Peyer's patch (tissue), 4 donors: Measurements from ENCODE around the gene MTUS2. TPM values are rescaled to one million over a fixed set of nuclear protein-coding genes. Genes with fewer than 3 reads are reported as not detected.

Source experiments
- DNase-seq, 3 donors: peaks; one replicate each; pipeline ENCODE4 v3.0.0-alpha.2; 2017 to 2019
- H3K27ac ChIP-seq, 4 donors: fragments of 200-600 bp; sonication (generic); one replicate each; pipeline ENCODE4 v1.5.1; 2016 to 2019
- H3K27me3 ChIP-seq, 2 donors: fragments of 200-600 bp; sonication (generic); one replicate each; pipeline ENCODE4 v1.5.1; 2019
- H3K36me3 ChIP-seq, 3 donors: fragments of 200-600 bp; sonication (generic); one replicate each; pipeline ENCODE4 v1.5.1; 2016 to 2019
- H3K4me1 ChIP-seq, 4 donors: fragments of 200-600 bp; sonication (generic); one replicate each; pipeline ENCODE4 v1.5.1; 2016 to 2019
- H3K4me3 ChIP-seq, 4 donors: fragments of 200-600 bp; sonication (generic); 1 replicate in 3 of 4; 2 replicates in 1 of 4; pipeline ENCODE4 v1.5.1; 2016 to 2019; ENCODE audit warnings: mild to moderate bottlenecking in 1 of 4
- H3K9me3 ChIP-seq, 4 donors: fragments of 200-600 bp; sonication (generic); one replicate each; pipeline ENCODE4 v1.5.1; 2016 to 2019; ENCODE audit warnings: mild to moderate bottlenecking in 1 of 4
- CTCF ChIP-seq, 6 experiments: fragments of 450-650 bp in 4 of 6; fragments of 200-600 bp in 2 of 6; sonication (generic) in 1 of 6; IDR thresholded peaks; one replicate each; pipeline ENCODE4 v1.5.1; 2017 to 2019; ENCODE audit warnings: antibody characterized with exemption in 6 of 6, mild to moderate bottlenecking in 3 of 6, moderate library complexity in 1 of 6
- POLR2A ChIP-seq, 2 donors: fragments of 450-650 bp; IDR thresholded peaks; one replicate each; pipeline ENCODE4 v1.5.1; 2017; ENCODE audit warnings: antibody characterized with exemption in 2 of 2, mild to moderate bottlenecking in 2 of 2, moderate library complexity in 2 of 2
- total RNA-seq, 4 donors: library from RNA; depleted of rRNA; stranded (reverse); fragments of >200 nt; gene quantifications; one replicate each; pipeline ENCODE4 v1.1.0, GENCODE V29; 2016

MTUS2 gene
- total RNA-seq, 4 donors from 2014 or later = 0.13 to 0.28 (median 0.18) TPM; not detected in 1

- no peaks in the 10 kb centered on the region for H3K9me3 ChIP-seq
- DNase-seq = no peak
- H3K36me3 ChIP-seq = no peaks in the 10 kb centered on the region
- TF ChIP-seq CTCF (IDR thresholded peaks at IDR 0.05) = no peak
- TF ChIP-seq POLR2A (IDR thresholded peaks at IDR 0.05) = no peak
- H3K27ac ChIP-seq = no peak overlapping the region
- H3K27me3 ChIP-seq = no peaks in the 10 kb centered on the region
- no peak overlapping the region for H3K4me3 ChIP-seq
- no peaks in the 10 kb centered on the region for H3K4me1 ChIP-seq
These were observed 663.5 kb downstream of the MTUS2 start for GRCh38 chr13:29483623-29484022.

- TF ChIP-seq CTCF (IDR thresholded peaks at IDR 0.05) (no peak), POLR2A (IDR thresholded peaks at IDR 0.05) (no peak)
- Histone ChIP-seq H3K27ac (no peak overlapping the region), H3K4me3 (no peak overlapping the region), H3K36me3 (no peaks in the 10 kb centered on the region), H3K9me3 (no peaks in the 10 kb centered on the region), H3K4me1 (no peaks in the 10 kb centered on the region), H3K27me3 (no peaks in the 10 kb centered on the region)
- no peak for DNase-seq
These were observed 664.1 kb downstream of the MTUS2 start for GRCh38 chr13:29484236-29484635.

- Histone ChIP-seq H3K4me3 (no peak overlapping the region), H3K9me3 (no peaks in the 10 kb centered on the region), H3K36me3 (no peaks in the 10 kb centered on the region), H3K27ac (no peak overlapping the region), H3K4me1 (no peaks in the 10 kb centered on the region), H3K27me3 (no peaks in the 10 kb centered on the region)
- TF ChIP-seq CTCF (IDR thresholded peaks at IDR 0.05) (no peak), POLR2A (IDR thresholded peaks at IDR 0.05) (no peak)
- no peak for DNase-seq
These were observed 664.7 kb downstream of the MTUS2 start for GRCh38 chr13:29484796-29485195.

- no peak for DNase-seq
- no peak overlapping the region for H3K27ac ChIP-seq
- H3K27me3 ChIP-seq = no peaks in the 10 kb centered on the region
- no peaks in the 10 kb centered on the region for H3K4me1 ChIP-seq
- no peaks in the 10 kb centered on the region for H3K9me3 ChIP-seq
- TF ChIP-seq POLR2A (IDR thresholded peaks at IDR 0.05) (no peak), CTCF (IDR thresholded peaks at IDR 0.05) (no peak)
- H3K36me3 ChIP-seq = no peaks in the 10 kb centered on the region
- H3K4me3 ChIP-seq = no peak overlapping the region
These were observed 666.4 kb downstream of the MTUS2 start for GRCh38 chr13:29486551-29486950.

GRCh38 chr13:29487466-29488454 is 667.6 kb downstream of the MTUS2 start:
- no peaks in the 10 kb centered on the region for H3K36me3 ChIP-seq
- H3K4me1 ChIP-seq = no peaks in the 10 kb centered on the region
- no peak overlapping the region for H3K4me3 ChIP-seq
- TF ChIP-seq POLR2A (IDR thresholded peaks at IDR 0.05) (no peak), CTCF (IDR thresholded peaks at IDR 0.05) (no peak)
- no peak overlapping the region for H3K27ac ChIP-seq
- no peaks in the 10 kb centered on the region for H3K9me3 ChIP-seq
- H3K27me3 ChIP-seq = no peaks in the 10 kb centered on the region
- DNase-seq = peak in 1 of 3 donors; percentile 28
